Stimulated activated CD4-positive, alpha-beta T cell treated with anti-CD3 and anti-CD28 coated beads, Interleukin-4, amount 100 ng/mL, for 24 hours (primary cell): ENCODE results near the gene NEDD4L.
"Not testable (repeated sequence)": the region's sequence is repeated elsewhere in the genome, so short reads cannot be mapped to it uniquely, and the experiment has no call there.

Experiments used
- DNase-seq: peaks from one replicate; pipeline ENCODE4 v3.0.0-alpha.2; 2020

NEDD4L gene

DNA sequence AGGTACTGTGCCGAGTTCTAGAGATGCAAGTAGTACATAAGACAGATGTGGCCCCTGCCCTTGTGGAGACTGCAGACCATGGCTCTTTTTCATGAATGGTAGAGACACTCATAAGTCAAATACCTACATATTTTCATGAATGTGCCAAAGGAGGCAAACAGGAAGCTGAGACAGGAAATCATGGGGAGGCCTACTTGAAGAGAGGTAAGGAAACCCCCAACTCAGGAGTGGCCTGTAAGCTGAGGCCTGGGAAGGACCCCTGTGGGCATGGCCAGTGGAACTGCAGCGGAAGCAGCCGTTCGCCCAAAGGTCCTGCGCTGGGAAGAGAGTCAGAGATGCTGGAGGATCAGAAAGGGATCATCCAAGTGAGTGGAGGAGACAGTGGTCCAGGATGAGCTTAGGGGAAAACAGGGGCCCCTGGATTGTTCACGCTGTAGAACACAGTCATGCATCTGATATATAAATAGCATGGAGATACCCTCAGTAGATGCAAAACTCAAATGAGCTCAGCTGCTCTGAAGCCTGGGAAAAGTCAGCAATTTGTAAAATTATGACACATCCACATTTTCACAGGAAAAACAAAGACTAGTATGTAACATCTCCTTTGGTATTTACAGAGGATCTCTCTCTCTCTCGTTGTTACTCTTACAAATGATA, 228.9 kb downstream of the NEDD4L start:
- no peak for DNase-seq

DNA sequence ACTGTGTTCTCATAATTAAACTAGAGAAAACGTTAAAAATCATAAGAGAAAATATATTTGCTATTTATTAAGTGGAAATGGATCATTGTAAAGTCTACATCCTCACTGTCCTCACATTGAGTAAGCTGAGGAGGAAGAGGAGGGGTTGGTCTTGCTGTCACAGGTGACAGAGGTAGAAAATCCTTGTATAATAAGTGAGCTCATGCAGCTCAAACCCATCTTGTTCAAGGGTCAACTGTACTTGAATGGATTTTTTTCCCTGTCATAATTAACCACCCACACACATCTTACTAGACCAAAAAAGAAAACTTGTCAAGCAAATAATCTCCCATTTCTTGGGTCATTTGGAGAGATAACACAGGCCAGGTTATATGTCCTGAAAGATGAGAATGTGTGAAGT, 231.2 kb downstream of the NEDD4L start:
- DNase-seq: no peak

DNA sequence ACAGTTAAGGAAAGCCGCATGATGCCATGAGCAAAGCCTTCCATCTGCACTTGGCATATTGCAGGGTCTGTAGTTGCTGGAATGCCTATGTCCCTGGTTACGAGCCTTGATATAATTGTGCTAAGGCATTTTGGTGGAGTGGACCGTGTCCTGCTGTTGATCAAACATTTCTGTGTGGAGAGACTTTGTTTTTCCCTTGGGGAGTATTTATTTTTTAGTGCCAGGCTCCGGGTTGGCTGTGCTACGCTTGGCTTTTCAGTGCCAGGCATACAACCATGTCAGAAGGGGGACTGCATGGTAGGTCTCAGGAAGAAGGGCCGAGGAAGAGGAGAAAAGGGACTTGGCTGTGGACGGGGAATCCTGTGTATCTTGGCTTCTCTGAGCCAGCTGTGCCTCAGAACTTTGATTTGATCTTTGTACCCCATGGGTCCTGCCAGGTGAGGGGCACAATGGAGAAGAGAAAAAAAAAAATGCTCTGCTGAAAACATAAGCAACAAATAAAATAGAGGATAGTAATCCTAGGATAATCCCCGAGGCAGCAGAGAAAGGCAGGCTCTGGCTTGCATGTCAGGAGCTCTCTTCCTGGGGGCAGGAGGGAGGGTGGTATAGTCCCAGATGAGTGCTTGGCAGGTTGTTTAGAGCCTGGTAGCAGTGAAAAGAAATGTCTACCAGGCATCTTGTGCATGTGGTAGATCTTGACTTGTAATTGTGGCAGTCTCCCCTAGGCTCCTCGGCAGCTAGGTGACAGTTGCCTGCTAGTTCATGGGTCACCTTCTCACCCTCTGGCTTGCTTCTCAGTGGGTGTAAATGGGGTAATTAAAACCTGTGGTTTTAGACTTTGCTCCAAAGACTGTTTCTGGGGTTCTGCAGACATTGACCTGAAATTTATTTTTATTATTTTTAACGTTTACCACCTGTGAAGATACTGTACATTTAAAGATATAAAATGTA, 233.0 kb downstream of the NEDD4L start:
- no peak for DNase-seq

DNA sequence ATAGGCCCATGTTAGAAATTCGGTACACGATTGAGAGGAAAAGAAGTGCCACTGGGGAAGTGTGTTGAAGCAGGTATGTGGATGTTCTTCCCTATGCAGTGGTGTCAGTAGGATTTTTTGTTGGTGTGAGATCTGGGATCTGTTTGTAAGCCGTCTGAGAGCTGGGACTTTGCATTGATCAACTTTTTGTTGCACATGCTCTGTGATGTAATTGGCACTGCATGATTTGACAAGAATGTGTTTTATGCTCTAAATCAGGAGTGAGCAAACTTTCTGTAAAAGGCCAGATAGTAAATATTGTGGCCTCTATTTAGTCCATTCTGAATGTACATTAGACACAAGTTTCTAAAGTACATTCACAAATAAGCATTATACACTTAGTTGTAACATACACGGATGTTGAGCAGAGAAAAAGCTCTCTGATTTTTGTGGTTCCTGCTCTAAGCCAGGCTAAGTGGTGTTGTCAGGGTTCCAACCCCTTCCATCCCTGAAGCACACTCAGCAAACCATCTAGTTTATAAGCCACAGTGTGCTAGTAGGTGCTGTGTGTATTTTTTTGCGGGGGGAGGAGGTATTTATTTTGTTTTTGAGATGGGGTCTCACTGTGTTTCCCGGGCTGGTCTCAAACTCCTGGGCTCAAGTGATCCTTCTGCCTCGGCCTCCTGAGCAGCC, 235.6 kb downstream of the NEDD4L start:
- DNase-seq: no peak

DNA sequence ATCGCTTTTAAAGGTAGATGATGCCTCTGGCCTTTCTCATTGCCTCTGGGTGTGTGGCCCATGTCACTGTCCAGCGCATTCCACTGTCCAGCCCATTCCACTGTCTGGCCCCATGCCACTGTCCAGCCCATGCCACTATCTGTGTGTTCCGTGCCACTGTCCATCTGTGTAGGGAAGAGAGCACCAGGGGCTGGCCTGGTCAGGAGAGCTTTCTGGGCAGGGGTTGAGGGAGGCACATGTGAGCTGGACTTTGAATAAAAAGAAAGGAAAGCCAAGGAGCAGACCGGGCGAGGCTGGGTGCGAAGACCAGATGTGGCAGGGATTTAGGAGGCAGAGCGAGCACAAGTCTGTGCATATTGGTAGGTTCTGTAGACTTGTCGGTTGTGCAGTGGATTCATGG, 236.2 kb downstream of the NEDD4L start:
- DNase-seq: no peak

DNA sequence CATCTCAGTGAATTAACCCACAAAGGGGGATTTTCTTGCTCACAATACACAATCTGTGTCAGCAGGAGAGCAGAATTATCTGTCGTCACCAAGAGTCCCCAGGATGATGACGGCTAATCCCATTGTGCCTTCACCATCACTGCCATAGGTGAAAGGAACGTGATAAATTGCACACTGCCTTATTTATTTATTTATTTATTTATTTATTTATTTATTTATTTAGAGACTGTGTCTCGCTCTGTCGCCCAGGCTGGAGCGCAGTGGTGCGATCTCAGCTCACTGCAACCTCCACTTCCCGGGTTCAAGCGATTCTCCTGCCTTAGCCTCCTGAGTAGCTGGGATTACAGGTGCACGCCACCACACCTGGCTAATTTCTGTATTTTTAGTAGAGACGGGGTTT, 238.8 kb downstream of the NEDD4L start:
- DNase-seq: not testable (repeated sequence)

DNA sequence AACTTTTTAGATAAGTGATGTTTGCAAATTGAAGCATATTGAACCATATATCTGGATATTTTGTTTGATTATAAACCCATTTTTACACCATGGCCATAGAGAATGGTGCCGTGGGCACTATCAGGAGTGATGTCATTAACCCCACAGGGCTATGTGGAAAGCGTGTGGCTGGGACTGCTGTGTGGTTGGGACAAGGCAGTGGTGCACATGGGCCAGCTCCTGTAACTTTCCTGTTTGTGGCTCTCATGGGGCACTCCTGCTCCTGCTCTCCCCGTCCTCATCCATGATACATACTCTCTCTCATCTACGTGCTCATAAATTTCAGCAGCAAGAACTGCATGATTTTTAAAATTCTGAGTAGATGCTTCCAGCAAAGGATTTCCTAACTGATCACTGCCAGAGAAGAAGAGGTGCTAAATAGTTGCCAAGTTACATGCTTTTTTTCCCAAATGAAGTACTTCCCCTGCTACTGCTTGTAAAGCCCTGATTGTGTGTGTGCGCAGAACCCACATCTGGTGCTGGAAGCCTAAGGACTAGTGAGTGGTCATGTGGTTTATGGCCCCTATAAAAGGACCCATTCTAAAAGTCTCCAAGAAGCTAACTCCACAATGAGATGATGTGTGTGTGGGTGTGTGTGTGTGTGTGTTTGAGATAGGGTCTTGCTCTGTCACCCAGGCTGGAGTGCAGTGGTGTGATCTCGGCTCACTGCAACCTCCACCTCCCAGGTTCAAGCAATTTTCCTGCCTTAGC, 240.8 kb downstream of the NEDD4L start:
- no peak for DNase-seq

DNA sequence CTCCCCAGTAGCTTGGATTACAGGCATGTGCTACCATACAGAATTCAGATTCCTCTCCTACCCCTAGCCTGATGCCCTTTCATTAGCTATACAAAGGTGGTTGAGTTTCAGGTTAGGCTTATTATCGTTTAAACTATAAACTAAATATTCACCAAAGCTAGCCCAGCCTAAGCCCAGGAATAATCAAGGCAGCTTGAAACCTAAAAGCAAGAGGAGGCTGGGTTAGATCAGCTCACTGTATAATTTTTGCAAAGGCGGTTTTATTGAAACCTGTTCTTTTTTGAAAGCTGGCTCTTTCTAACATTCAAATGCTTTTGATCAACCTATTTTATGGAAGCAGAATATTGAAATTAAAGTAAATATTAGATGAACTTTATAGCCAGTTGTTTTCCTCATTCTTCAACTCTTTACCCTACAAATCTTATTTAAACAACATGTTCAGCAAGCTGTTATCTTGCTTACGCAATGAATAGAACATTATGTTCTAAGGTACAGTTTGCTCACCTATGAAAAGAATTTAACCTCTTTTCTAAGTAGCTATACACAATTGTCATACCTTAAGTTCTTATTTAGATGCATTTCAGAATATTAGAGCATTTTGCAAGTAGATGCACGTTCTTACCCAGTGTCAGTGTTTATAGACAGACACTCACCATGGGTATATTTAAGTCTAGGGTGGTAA, 241.6 kb downstream of the NEDD4L start:
- DNase-seq: no peak

DNA sequence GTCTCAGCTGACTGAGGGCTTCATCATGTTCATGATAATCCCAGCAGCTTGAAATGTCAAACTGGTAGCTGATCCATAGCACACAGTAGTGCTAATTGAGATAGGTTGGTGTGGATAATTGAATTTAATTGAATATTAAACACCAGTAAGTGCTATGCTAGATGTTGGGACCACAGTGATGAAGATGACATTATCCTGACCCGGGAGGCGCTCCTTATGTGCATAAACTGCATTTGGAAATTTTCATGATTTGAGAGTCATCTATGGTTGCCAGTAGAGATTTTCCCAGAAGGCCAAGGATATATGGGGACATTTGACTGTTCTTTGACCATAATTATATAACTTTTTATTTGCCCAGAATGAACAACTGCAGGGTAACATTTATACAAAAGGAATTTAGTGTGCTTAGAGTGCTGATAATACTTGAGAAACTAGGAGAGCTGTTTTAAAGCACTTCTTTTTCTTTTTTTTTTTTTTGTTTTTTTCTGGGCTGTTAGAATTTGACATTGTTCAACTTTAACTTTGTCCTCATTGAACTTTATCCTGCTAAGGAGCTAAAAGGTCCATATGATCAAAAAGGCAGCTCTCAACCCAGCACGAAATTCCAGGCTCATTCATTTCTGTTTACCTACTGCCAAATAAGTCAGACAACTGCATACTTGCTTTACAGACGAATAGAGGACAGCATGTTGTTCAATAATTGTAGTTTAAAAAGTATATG, 242.8 kb downstream of the NEDD4L start:
- no peak for DNase-seq

DNA sequence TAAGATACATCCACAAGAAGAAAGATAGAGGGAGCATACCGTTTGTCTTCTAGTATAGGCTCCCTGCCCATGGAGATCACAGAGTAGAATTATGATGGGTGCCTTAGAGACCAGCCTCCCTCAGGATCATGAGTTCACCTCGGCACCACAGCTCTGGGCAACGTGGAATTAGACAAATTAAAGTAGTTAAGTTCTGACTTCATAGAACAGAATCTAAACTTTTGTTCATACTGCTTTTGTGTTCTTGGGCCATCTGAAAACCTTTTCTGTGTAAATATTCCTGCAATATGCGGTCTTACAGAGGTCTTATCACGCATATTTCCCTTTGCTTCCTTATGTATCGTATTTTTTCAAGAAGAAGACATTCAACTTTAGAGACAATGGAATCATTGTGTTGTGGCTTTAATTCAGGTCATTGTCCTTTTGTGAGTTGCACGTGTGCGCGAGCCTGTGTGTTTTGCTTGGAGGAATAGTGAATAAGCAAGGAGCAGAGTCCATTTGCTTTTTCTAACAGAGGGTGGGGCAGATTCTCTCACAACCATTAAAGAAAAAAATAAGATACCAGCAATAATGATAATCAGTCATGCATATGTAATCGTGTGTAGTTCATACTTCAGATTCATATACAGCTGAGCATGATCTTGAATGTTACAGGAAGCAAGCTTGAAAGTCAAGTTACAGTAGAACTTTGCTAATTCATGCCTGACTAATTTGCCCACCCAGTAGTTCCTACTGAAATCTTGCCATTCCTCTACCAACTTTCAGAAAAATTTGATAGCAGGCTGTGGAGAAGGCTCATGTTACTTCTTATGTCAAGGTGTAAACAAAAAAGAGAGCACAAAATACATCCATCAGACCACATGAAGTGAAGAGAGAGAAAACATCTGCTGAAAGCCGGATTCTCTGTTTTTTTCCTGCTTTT, 243.6 kb downstream of the NEDD4L start:
- no peak for DNase-seq

DNA sequence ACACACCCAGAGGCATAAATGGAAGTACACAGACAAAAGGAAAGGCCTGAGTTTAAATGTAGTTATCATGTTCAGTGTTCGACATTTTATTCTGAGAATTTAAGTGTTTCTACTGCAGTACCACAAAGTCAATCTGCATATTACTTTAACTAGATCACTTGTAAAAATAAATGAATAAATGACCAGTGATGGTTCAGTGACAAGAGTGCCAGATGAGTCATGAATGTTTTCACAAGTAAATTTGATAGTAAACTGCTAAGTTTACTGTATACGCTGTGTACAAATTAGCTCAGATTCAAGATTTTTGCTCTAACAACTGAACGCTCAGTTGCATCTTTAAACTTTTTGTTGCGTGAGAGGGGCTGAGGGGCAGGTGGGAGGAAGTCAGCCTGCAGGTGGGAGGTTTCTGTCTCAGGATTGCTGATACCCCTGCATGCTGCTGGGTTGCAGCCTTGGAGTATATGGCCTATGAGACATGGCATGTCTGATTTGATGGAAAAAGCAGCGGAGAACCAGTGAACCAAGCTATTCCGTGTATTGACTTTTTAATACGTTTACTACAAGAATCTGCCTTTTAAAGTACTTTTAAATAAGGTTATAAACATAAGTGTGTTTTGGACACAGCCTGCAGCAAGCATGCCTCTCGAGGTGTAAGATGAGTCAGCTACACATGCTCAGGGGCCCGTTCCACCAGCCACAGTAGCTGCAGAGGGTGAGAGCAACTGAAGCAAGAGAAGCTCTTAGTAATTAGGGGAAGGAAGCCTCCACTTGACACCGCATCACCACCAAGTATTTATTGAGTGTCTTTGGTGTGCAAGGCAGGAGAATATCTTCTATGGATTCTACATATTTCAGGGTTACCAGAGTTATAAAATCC, 245.1 kb downstream of the NEDD4L start:
- DNase-seq: no peak

DNA sequence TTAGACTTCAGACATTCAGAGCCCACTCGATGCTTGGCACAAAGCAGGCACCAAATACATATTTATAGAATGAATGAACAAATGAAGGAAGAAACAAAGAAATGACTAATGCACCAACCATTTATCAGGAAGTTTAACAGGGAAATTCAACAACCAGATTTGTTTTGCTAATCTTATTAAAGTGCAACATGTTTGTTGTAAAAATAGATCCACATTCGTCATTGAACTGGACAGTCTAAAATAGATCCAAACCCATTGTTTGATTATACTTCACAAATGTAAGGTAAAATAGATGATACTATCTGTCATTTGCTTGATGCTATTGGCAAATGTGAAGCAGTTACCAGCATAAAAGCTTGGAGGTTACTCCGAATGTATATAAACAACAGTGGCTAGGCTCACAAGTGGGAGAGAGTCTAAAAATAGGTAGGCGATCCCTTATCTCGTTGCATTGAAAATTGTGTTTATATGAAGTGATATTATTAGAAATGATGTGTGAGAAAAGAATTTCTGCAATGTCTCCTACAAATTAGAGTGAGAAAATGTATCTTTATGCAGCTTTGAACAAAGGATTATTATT, 246.2 kb downstream of the NEDD4L start:
- no peak for DNase-seq

DNA sequence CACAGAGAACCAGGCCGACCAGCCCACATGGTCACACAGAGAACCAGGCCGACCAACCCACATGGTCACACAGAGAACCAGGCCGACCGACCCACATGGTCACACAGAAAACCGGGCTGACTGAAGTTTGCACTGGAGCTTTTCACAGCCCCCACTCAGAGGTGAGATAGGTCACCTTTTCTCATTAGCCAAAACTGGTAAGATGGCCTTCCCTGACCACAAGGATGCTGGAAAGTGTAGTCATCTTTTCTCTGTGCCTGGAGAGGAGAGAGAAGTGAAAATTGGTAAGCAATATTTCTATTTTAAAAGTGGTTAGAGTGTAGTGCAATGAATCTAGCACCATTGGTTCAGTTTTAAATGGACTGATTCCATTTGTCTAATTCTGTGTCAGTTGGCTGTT, 247.1 kb downstream of the NEDD4L start:
- no peak for DNase-seq

DNA sequence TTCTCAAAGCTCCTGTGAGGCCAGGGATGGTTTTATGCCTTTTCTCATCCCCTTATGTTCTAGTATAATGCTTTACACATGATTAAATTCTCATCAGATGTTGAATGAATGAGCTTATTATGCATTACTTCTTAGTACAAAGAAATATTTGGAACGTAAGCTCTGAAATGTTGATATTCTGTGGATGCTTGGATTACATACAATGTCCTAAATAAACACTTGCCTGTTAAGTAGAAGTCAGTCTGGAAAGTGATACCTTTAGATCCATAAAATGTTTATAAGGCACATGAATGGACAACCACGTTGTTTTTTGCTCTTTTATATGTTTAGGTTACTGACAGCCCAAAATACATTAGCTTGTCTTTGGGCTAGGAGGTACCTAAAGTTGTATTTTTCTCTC, 248.6 kb downstream of the NEDD4L start:
- DNase-seq: no peak

DNA sequence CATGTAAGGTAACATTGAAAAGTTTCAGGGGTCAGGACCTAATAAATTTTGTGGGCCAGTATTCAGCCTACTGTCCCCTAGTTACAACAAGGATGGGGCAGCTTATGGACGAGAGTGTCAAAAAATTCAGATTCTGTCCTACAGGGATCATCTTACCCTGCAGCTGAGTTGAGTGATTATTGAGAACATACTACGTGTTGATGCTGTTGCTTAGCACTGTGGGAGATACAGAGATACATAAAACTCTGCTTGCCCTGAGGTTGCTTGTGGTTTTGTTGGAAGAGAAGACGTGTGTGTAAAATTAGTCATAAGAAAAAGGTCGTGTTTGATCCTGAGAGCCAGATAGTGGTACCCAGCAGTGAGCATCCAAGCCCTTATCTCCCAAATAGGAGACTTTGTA, 253.2 kb downstream of the NEDD4L start:
- no peak for DNase-seq

DNA sequence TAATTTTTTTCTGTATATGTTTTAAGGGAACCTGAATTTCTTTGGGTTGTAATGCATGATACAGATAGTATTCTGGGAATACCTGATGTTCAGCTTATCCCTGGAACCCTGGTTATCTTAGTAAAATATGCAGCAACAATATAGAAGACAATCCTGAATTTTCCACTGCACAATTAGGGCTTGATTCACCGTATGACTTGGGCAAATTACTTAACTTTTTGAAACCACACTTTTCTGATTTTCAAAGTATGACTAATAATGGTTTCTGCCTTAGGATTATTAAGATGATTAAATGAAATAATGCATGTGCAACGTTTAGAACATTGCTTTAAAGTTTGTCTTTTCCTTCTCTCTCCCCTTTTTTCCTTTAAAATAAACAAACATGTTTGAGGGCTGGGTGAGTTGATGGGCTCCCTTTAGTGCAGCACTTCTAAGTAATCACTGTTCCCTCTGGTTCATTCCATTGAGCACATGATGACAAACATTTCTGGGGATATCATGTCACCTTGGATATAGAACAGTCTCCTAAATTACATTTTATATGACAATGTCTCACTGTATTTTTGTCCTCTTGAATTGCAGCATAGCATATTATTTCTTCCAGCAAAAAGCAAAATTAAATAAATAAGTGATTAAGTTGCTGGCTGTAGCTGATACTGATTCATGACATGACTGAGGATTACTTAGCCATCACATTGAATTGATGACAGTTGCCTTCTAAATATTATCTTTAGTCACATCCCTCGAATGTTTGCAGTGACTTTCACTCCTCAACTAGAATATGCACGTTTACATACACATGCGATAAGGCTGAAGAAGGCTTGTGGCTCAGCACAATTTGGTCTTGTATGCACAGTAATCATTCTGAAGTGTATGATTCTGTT, 254.5 kb downstream of the NEDD4L start:
- no peak for DNase-seq

DNA sequence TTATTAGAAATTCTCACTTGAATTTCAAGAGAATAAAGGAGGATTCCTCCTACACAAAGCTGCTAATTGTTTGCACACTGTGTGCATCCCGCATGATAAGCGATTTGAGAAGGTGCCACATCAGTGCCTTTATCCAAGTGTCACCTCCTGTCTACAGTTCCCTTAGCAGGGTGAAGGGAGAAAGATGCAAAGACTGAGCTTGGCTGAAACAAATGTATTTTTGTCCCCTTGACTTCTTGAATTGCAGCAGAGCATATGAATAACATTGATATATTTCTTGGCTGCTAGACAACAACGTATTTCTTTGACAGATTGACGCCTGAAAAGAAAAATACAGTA, 255.1 kb downstream of the NEDD4L start:
- DNase-seq: no peak

DNA sequence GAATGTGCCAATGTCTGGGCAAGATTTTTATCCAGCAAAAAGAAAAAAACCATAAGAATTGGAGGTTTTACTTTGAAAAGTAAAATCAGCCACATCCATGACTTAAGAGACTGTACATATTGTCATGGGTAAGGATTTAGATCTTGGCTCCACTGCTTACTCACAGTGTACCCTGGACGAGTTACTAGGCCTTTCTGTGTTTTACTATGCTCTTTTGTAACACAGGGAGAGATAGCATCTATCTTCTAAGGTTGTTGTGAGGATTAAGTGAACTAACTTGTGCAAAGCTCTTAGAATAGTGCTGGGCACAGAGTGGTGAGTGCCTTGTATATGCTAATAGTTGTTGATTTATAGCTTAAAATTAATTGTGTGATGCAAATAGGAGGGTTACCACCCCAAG, 255.9 kb downstream of the NEDD4L start:
- DNase-seq: no peak
